HG02840 (cell line): ENCODE measurements around the gene KDM2A.

Experiments used
- ATAC-seq: cut with Tn5 transposase; IDR thresholded peaks from one replicate; pipeline ENCODE4 v1.9.1; 2021; ENCODE audit warnings: mild to moderate bottlenecking, moderate library complexity, moderate number of reproducible peaks; ENCODE audit not compliant: unreplicated experiment, low FRiP score

The KDM2A gene

GRCh38 chr11:67269401-67270255 lies 150.6 kb downstream of the KDM2A start:
- ATAC-seq, result no peak

- no peak for ATAC-seq
These were observed 151.5 kb downstream of the KDM2A start for GRCh38 chr11:67270256-67271204.

GRCh38 chr11:67271205-67271540 lies 152.1 kb downstream of the KDM2A start:
- ATAC-seq, result no peak

GRCh38 chr11:67271541-67272284 lies 152.7 kb downstream of the KDM2A start:
- ATAC-seq, result no peak

GRCh38 chr11:67272327-67273259 lies 153.5 kb downstream of the KDM2A start:
- no peak for ATAC-seq

- ATAC-seq, result no peak
These were observed 154.4 kb downstream of the KDM2A start for GRCh38 chr11:67273260-67273990.

- no peak for ATAC-seq
These were observed 155.9 kb downstream of the KDM2A start for GRCh38 chr11:67274768-67275605.

GRCh38 chr11:67275606-67276409 lies 156.7 kb downstream of the KDM2A start:
- ATAC-seq, result no peak

- ATAC-seq, result peak; percentile 12
These were observed 157.7 kb downstream of the KDM2A start for GRCh38 chr11:67276781-67277230.

GRCh38 chr11:67277231-67277961 lies 158.3 kb downstream of the KDM2A start:
- ATAC-seq, result peak; percentile 52

- ATAC-seq, result no peak
These were observed 159.3 kb downstream of the KDM2A start for GRCh38 chr11:67278135-67278938.

GRCh38 chr11:67278939-67279588 lies 160.0 kb downstream of the KDM2A start:
- no peak for ATAC-seq

- ATAC-seq, result no peak
These were observed 160.7 kb downstream of the KDM2A start for GRCh38 chr11:67279589-67280340.

- ATAC-seq, result no peak
These were observed 161.3 kb downstream of the KDM2A start for GRCh38 chr11:67280341-67280787.
